Vagina (tissue), 2 donors: Measurements from ENCODE around the gene LCE3C. TPM values are rescaled to one million over a fixed set of nuclear protein-coding genes. Genes with fewer than 3 reads are reported as not detected.
"Not testable (repeated sequence)": the region's sequence is repeated elsewhere in the genome, so short reads cannot be mapped to it uniquely, and the experiment has no call there.

ENCODE experiments used
- DNase-seq, 2 donors: peaks; one replicate each; pipeline ENCODE4 v3.0.0-alpha.2; 2017; ENCODE audit errors: extremely low spot score in 2 of 2
- H3K27ac ChIP-seq: fragments of 200-600 bp; sonication (generic); one replicate; pipeline ENCODE4 v1.5.1; 2019
- H3K27me3 ChIP-seq: fragments of 200-600 bp; sonication (generic); one replicate; pipeline ENCODE4 v1.5.1; 2019
- H3K36me3 ChIP-seq, 2 donors: fragments of 200-600 bp; sonication (generic); one replicate each; pipeline ENCODE4 v1.5.1; 2017 to 2019
- H3K4me1 ChIP-seq: fragments of 200-600 bp; sonication (generic); one replicate; pipeline ENCODE4 v1.5.1; 2019
- H3K4me3 ChIP-seq, 2 donors: fragments of 200-600 bp; sonication (generic); 1 replicate in 1 of 2; 2 replicates in 1 of 2; pipeline ENCODE4 v1.5.1; 2016 to 2019
- H3K9me3 ChIP-seq: fragments of 200-600 bp; sonication (generic); one replicate; pipeline ENCODE4 v1.5.1; 2019
- POLR2A ChIP-seq, 2 donors: fragments of 450-650 bp; IDR thresholded peaks; one replicate each; pipeline ENCODE4 v1.6.1; 2017; ENCODE audit warnings: antibody characterized with exemption in 2 of 2, mild to moderate bottlenecking in 2 of 2, moderate library complexity in 2 of 2
- POLR2AphosphoS5 ChIP-seq, 2 donors: sonication (generic); formaldehyde crosslinking; IDR thresholded peaks; one replicate each; pipeline ENCODE4 v1.9.0; 2017; ENCODE audit warnings: antibody characterized with exemption in 2 of 2, mild to moderate bottlenecking in 2 of 2, low read depth in 1 of 2; ENCODE audit not compliant: insufficient read depth in 1 of 2
- intact Hi-C: fragments of 100-400 bp; cut with DNase I; formaldehyde crosslinking; loops from one replicate; pipeline ENCODE4 v1.15.1; 2023
- total RNA-seq: library from RNA; depleted of rRNA; stranded (reverse); fragments of >200 nt; gene quantifications from one replicate; pipeline ENCODE4 v1.2.3, GENCODE V29; 2016
- TF ChIP-seq, protein P1 (sequence below), 3 experiments: fragments of 450-650 bp in 2 of 3; fragments of 200-600 bp in 1 of 3; sonication (generic) in 1 of 3; IDR thresholded peaks; one replicate each; pipeline ENCODE4 v1.5.1; 2017 to 2019; ENCODE audit warnings: antibody characterized with exemption in 3 of 3, mild to moderate bottlenecking in 2 of 3, moderate library complexity in 2 of 3

The LCE3C gene, protein sequence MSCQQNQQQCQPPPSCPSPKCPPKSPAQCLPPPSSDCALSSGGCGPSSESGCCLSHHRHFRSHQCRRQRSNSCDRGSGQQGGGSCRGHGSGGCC
- not detected for total RNA-seq

DNA sequence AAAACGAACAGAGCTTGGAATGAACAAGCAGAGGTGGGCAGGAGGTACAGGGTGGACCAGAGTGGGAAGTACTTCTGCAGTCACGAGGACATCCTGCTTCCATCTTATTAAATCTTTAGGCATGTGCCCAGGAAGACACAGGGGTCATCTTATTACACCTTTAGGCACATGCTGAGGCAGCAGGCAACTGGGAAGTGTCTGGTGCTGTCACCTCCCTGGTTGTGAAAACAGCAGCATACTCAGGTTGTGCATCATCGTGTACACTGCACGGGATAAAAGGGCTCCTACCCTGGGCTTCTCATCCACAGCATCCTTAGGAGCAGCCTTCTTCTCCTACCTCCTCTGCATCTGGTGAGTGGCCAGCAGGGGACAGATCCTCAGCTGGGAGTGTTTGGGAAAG lies at the start of gene LCE3C:
TSS of gene LCE3C (plus strand) at position 301 of the 400 bp plus-strand sequence. CDS start 498 bp downstream, outside the sequence.
- Histone ChIP-seq H3K36me3 (no peaks in the 10 kb centered on the region), H3K4me1 (no peaks in the 10 kb centered on the region), H3K9me3 (no peaks in the 10 kb centered on the region), H3K4me3 (no peak within 1 kb of the TSS), H3K27me3 (no peaks in the 10 kb centered on the region), H3K27ac (no peak within 1 kb of the TSS)
- TF ChIP-seq, protein P1, sequence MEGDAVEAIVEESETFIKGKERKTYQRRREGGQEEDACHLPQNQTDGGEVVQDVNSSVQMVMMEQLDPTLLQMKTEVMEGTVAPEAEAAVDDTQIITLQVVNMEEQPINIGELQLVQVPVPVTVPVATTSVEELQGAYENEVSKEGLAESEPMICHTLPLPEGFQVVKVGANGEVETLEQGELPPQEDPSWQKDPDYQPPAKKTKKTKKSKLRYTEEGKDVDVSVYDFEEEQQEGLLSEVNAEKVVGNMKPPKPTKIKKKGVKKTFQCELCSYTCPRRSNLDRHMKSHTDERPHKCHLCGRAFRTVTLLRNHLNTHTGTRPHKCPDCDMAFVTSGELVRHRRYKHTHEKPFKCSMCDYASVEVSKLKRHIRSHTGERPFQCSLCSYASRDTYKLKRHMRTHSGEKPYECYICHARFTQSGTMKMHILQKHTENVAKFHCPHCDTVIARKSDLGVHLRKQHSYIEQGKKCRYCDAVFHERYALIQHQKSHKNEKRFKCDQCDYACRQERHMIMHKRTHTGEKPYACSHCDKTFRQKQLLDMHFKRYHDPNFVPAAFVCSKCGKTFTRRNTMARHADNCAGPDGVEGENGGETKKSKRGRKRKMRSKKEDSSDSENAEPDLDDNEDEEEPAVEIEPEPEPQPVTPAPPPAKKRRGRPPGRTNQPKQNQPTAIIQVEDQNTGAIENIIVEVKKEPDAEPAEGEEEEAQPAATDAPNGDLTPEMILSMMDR (IDR thresholded peaks at IDR 0.05), result no peak
- TF ChIP-seq POLR2AphosphoS5 (IDR thresholded peaks at IDR 0.05; ENCODE audit: insufficient read depth in 1 of 2, low read depth in 1 of 2) (no peak), POLR2A (IDR thresholded peaks at IDR 0.05) (no peak)
- no peak for DNase-seq
- intact Hi-C loops, result no loop called here

DNA sequence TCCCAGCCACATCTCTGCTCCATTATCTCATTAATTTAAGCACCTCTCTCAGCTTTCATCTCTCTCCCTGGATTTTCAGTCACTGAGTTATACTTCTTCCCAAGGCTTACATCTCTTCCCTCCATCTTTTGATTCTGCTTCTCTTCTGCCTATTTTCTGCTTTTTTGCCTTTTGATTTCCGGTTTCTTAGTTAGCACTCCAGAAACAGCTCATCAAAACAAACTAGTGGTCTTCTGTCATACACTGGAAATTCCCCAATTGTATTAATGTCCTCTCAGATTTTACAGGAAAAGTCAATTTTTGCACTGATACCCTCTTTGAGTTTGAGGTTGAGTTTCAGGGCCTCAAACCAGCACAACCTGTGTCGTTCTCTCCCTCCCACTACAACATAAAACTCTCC lies 34.9 kb upstream of the LCE3C start:
- H3K4me3 ChIP-seq, result no peak overlapping the region
- no peaks in the 10 kb centered on the region for H3K36me3 ChIP-seq
- H3K27ac ChIP-seq, result no peak overlapping the region
- no peak for TF ChIP-seq POLR2A (IDR thresholded peaks at IDR 0.05)
- TF ChIP-seq, protein P1 (IDR thresholded peaks at IDR 0.05), result no peak
- H3K27me3 ChIP-seq, result no peaks in the 10 kb centered on the region
- intact Hi-C loops, result no loop called here
- H3K9me3 ChIP-seq, result no peaks in the 10 kb centered on the region
- DNase-seq, result no peak
- no peaks in the 10 kb centered on the region for H3K4me1 ChIP-seq

DNA sequence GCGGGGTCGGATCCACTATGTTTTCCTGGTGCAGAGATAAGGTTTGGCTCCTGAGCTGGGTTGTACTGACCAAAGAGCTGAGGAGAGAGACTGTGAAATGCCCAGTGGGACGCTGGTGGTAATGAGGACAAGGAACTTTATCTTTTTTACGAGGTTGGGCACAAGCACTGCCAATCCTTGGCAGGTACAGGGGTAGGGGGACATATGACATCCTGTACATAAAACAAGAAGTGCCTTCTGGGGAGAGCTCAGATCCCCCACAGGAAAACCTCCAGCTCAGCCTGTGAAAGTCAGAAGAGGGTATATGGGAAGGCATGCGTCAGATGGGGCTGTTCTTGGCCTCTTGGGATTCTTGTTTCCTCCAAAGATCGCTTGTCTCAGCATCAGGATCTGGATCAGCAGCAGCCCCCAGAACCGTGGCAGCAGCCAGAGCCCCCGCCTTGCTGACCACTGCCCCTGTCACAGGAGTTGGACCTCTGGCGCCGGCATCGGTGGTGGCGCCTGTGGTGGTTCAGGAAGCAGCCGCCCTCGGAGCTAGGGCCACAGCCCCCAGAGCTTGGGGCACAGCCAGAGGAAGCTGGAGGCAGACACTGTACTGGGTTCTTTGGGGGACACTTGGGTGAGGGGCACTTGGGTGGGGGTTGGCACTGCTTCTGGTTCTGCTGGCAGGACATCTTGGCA lies 34.4 kb upstream of the LCE3C start:
- H3K27me3 ChIP-seq, result no peaks in the 10 kb centered on the region
- DNase-seq, result peak in 1 of 2 donors; percentile 87
- H3K4me1 ChIP-seq, result no peaks in the 10 kb centered on the region
- TF ChIP-seq, protein P1 (IDR thresholded peaks at IDR 0.05), result no peak
- TF ChIP-seq POLR2AphosphoS5 (IDR thresholded peaks at IDR 0.05; ENCODE audit: insufficient read depth in 1 of 2, low read depth in 1 of 2), result no peak
- intact Hi-C loops, result no loop called here
- H3K9me3 ChIP-seq, result no peaks in the 10 kb centered on the region
- H3K4me3 ChIP-seq, result no peak overlapping the region
- no peak overlapping the region for H3K27ac ChIP-seq
- no peaks in the 10 kb centered on the region for H3K36me3 ChIP-seq

DNA sequence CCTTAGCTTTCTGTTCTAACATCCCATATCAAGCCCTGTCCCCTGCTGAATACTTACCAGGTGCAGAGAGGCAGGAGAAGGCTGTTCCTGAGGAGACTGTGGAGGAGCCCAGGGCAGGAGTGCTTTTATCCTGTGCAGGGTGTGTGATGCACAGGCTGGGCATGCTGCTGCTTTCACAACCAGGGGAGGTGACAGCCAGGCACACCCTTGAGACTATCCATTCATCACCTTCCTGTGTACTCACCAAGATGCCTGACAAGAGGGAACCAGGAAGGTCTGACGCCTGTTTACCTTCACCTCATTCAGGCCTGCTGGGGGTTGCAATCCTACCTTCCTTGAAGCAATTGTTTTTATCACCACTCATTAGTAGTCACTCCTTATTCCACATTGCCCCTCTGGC lies 33.4 kb upstream of the LCE3C start, which contains the start of gene LCE3E:
TSS of gene LCE3E (minus strand) at position 100 of the 400 bp plus-strand sequence. CDS start 572 bp downstream, outside the sequence.
- Histone ChIP-seq H3K27me3 (no peaks in the 10 kb centered on the region), H3K36me3 (no peaks in the 10 kb centered on the region), H3K9me3 (no peaks in the 10 kb centered on the region), H3K4me3 (no peak within 1 kb of the TSS), H3K27ac (no peak within 1 kb of the TSS), H3K4me1 (no peaks in the 10 kb centered on the region)
- intact Hi-C loops, result no loop called here
- peak in 1 of 2 donors; percentile 77 for DNase-seq
- no peak for TF ChIP-seq POLR2A (IDR thresholded peaks at IDR 0.05)
- TF ChIP-seq, protein P1 (IDR thresholded peaks at IDR 0.05), result no peak
- no peak for TF ChIP-seq POLR2AphosphoS5 (IDR thresholded peaks at IDR 0.05; ENCODE audit: insufficient read depth in 1 of 2, low read depth in 1 of 2)

DNA sequence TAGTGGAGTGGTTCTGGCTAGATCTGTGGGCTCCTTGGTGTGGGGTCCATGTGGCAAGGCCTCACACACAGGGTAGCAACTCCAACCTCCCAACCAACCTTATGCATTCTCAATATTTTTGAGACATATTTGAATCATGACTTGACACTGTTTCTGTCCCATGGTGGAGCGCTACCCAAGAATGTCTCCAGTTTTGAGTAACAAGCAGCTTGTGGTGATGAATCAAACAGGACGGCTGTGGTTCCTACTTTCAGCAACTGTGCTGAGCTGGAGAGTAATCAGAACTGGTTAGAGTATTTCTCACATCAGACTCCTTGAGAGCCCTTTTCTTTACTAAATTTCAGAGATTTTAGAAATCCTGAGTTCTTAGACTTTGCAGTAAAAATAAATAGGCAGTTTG lies 22.9 kb upstream of the LCE3C start:
- Histone ChIP-seq H3K4me3 (no peak overlapping the region), H3K9me3 (no peaks in the 10 kb centered on the region), H3K4me1 (no peaks in the 10 kb centered on the region), H3K36me3 (no peaks in the 10 kb centered on the region), H3K27ac (no peak overlapping the region), H3K27me3 (no peaks in the 10 kb centered on the region)
- intact Hi-C loops, result no loop called here
- no peak for DNase-seq
- TF ChIP-seq, protein P1 (IDR thresholded peaks at IDR 0.05), result no peak
- TF ChIP-seq POLR2AphosphoS5 (IDR thresholded peaks at IDR 0.05; ENCODE audit: insufficient read depth in 1 of 2, low read depth in 1 of 2), result no peak
- TF ChIP-seq POLR2A (IDR thresholded peaks at IDR 0.05), result no peak

DNA sequence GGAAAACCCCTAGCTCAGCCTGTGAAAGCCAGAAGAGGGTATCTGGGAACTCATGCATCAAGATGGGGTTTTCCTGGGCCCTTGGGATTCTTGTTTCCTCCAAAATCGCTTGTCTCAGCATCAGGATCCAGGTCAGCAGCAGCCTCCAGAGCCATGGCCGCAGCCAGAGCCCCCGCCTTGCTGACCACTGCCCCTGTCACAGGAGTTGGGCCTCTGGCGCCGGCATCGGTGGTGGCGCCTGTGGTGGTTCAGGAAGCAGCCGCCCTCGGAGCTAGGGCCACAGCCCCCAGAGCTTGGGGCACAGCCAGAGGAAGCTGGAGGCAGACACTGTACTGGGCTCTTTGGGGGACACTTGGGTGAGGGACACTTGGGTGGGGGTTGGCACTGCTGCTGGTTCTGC lies 20.5 kb upstream of the LCE3C start:
- H3K9me3 ChIP-seq, H3K4me1 ChIP-seq, H3K27me3 ChIP-seq, intact Hi-C loops, H3K27ac ChIP-seq, H3K4me3 ChIP-seq, DNase-seq, H3K36me3 ChIP-seq: not testable (repeated sequence)
